ENCODE results near the gene PET100.

Gene PET100

DNA sequence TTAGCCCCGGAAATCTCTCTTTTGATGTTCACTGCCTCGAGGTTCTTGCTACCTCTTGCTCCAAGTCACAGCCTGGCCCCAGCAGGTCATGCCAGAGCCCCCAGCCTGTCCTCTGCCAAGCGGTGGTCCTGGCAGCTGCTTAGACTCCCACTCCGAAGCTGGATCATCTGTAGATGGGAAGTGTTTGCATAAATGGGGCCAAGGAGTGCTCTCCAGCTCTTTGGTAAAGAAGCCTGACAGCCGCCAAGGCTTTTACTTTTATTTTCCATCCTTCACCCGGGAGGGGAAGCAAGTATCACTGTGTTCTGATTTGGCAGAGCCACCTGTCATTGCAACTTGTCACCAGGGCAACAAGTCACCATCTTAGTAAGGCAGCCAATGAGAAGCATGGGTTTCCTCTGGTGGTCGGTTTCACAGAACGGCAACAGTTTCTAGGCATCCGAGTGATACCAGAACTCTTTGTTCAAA is 28.7 kb downstream of the PET100 start:
- no peak overlapping the region for H3K27ac ChIP-seq
- TF ChIP-seq, protein P1, sequence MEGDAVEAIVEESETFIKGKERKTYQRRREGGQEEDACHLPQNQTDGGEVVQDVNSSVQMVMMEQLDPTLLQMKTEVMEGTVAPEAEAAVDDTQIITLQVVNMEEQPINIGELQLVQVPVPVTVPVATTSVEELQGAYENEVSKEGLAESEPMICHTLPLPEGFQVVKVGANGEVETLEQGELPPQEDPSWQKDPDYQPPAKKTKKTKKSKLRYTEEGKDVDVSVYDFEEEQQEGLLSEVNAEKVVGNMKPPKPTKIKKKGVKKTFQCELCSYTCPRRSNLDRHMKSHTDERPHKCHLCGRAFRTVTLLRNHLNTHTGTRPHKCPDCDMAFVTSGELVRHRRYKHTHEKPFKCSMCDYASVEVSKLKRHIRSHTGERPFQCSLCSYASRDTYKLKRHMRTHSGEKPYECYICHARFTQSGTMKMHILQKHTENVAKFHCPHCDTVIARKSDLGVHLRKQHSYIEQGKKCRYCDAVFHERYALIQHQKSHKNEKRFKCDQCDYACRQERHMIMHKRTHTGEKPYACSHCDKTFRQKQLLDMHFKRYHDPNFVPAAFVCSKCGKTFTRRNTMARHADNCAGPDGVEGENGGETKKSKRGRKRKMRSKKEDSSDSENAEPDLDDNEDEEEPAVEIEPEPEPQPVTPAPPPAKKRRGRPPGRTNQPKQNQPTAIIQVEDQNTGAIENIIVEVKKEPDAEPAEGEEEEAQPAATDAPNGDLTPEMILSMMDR (IDR thresholded peaks at IDR 0.05) = no peak
- TF ChIP-seq ZFX (IDR thresholded peaks at IDR 0.05; ENCODE audit: borderline replicate concordance) = no peak

DNA sequence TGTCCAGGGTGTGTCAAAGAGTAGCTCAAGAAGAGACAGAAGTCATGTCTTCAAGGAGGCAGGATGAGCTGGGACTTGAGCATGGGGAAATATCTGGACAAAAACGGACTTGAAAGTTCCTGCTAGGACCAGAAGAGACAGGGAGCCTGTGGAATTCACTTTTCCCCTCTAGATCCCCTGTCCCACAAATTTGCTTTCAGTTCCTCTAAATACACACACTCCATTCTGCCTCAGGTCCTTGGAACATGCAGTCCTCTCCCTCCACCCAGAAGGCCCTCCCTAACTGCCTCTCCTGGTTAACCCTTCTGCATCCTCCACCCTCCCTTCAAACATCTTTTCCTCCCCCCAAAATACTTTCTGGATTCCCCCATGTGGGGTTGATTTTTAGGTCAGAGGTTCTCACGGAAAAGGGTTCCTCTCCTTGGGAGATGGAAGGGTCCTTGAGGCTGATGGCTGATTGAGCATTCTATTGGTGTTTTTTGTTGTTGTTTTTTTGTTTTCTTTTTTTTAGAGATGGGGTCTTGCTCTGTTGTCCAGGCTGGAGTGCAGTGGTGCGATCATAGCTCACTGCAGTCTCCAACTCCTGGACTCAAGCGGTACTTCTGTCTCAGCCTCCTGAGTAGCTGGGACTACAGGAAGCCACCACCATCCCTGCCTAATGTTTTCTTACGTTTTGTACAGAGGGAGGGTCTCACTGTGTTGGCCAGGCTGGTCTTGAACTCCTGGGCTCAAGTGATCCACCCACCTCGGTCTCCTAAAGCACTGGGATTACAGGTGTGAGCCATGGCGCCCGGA is 32.3 kb downstream of the PET100 start:
- no peak overlapping the region for H3K27ac ChIP-seq
- TF ChIP-seq ZFX (IDR thresholded peaks at IDR 0.05; ENCODE audit: borderline replicate concordance) = no peak

DNA sequence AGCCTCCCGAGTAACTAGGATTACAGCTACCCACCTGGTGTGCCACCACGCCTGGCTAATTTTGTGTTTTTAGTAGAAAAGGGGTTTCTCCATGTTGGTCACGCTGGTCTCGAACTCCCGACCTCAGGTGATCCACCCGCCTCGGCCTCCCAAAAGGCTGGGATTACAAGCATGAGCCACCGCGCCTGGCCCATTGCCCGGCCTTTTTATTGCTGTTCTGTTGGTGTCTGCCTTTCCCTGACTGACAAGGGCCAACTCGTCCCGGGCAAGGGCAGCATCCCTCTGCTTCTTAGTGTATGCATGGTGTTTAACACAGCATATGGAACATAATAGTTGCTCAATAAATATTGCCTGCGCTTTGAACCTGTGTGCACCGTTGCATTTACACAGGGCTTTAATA is 33.1 kb downstream of the PET100 start:
- H3K27ac ChIP-seq = no peak overlapping the region
- TF ChIP-seq, protein P1 (IDR thresholded peaks at IDR 0.05) = no peak
- TF ChIP-seq ZFX (IDR thresholded peaks at IDR 0.05; ENCODE audit: borderline replicate concordance) = no peak

DNA sequence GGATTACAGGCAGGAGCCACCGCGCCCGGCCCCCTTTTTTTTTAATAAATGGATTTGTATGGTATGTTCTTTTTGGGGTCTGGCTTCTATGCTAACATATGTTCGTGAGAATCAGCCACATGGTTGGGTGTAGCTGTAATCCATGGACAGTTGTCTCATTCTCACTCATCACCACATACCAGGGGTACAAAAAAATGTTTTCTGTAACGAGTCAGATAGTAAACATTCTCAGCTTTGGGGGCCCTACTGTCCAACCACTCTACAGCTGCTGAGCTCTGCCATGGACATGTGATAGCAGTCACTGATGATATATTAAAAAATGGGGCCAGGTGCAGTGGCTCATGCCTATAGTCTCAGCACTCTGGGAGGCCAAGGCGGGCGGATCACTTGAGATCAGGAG is 34.1 kb downstream of the PET100 start:
- TF ChIP-seq, protein P1 (IDR thresholded peaks at IDR 0.05) = no peak
- TF ChIP-seq ZFX (IDR thresholded peaks at IDR 0.05; ENCODE audit: borderline replicate concordance) = no peak
- H3K27ac ChIP-seq = no peak overlapping the region

DNA sequence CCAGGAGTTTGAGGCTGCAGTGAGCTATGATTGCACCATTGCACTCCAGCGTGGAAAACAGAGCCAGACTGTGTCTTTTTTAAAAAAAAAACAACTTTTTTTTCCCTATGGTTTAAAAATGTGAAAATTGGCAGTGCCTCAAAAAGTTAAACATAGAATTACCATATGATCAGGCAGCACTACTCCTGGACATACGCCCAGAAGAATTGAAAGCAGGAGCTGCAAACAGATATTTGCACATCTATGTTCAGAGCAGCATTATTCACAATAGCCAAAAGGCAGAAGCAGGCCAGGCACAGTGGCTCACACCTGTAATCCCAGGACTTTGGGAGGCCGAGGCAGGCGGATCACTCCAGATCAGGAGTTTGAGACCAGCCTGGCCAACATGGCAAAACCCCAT is 35.5 kb downstream of the PET100 start:
- TF ChIP-seq, protein P1 (IDR thresholded peaks at IDR 0.05) = no peak
- no peak overlapping the region for H3K27ac ChIP-seq

DNA sequence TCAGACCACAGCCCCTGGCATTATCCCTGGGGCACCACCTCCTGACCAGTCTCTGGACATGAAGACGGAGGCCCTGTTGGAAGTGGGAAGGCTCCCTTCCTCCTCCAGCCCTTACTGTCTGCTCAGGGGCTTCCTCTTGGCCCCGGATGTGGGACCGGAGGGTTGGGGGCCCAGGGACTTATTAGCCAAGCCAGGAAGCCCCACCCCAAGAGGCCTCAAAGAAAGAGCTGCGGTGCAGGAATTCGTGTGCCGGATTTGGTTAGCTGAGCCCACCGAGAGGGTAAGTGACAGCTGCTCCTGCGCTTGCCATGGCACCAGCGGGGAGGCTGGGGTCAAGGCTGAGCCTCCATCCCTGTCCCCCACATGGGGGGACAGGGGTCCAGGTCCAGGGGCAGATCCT is 39.2 kb downstream of the PET100 start, which contains the start of gene RETN:
TSS of gene RETN (plus strand) at position 208 of the 400 bp plus-strand sequence. CDS start 278 bp downstream, outside the sequence.
- TF ChIP-seq, protein P1 (IDR thresholded peaks at IDR 0.05) = no peak
- no peak for TF ChIP-seq ZFX (IDR thresholded peaks at IDR 0.05; ENCODE audit: borderline replicate concordance)
- no peak within 1 kb of the TSS for H3K27ac ChIP-seq

DNA sequence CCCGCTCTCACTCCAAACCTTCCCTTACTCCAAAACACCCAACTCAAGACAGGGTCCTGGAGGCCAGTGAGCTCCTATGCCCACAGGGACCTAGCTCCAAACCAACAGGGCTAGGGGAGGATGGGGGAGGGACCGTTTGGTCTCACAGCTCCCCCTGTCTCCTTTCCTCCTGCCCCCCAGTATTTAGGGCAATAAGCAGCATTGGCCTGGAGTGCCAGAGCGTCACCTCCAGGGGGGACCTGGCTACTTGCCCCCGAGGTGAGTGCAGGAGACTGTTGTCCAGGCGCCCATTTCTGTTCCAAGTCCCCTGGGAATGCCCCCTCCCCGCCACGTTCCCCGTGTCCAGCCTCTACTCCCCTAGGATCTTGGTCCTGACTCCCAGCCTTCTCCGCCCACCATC is 40.0 kb downstream of the PET100 start:
- TF ChIP-seq, protein P1 (IDR thresholded peaks at IDR 0.05) = no peak
- TF ChIP-seq ZFX (IDR thresholded peaks at IDR 0.05; ENCODE audit: borderline replicate concordance) = no peak
- no peak overlapping the region for H3K27ac ChIP-seq
